Measurements from ENCODE around the gene ENAH.

The ENAH gene

GRCh38 chr1:225545649-225546048 is 107.3 kb downstream of the ENAH start:
- TF ChIP-seq CTCF (IDR thresholded peaks at IDR 0.05; ENCODE audit: borderline replicate concordance, insufficient read depth, low read depth, low read length): no peak
- H3K4me3 ChIP-seq (ENCODE audit: low read depth, low read length): no peak overlapping the region

- H3K4me3 ChIP-seq (ENCODE audit: low read depth, low read length): no peak overlapping the region
- no peak for TF ChIP-seq CTCF (IDR thresholded peaks at IDR 0.05; ENCODE audit: borderline replicate concordance, insufficient read depth, low read depth, low read length)
Measured at GRCh38 chr1:225544924-225545323, 108.0 kb downstream of the ENAH start.

- no peak for TF ChIP-seq CTCF (IDR thresholded peaks at IDR 0.05; ENCODE audit: borderline replicate concordance, insufficient read depth, low read depth, low read length)
- H3K4me3 ChIP-seq (ENCODE audit: low read depth, low read length): no peak overlapping the region
Measured at GRCh38 chr1:225544263-225544662, 108.7 kb downstream of the ENAH start.

- no peak overlapping the region for H3K4me3 ChIP-seq (ENCODE audit: low read depth, low read length)
- TF ChIP-seq CTCF (IDR thresholded peaks at IDR 0.05; ENCODE audit: borderline replicate concordance, insufficient read depth, low read depth, low read length): no peak
Measured at GRCh38 chr1:225543350-225543749, 109.6 kb downstream of the ENAH start.

DNA sequence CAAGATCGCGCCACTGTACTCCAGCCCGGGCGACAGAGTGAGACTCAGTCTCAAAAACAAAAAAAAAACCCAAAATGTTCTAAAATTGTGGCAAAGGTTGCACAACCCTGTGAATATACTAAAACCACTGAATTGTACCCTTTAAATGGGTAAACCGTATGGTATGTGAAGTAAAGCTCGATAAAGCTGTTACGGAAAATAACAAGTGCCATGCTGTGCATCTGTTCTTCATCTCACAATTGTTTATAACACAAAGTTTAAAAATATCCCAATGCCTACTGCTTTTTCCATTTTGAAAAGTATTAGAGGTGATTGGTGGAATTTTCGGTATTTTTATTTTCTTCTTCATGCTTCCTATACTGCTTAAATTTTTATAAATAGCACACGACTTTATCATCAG is 111.5 kb downstream of the ENAH start:
- no peak overlapping the region for H3K4me3 ChIP-seq (ENCODE audit: low read depth, low read length)
- TF ChIP-seq CTCF (IDR thresholded peaks at IDR 0.05; ENCODE audit: borderline replicate concordance, insufficient read depth, low read depth, low read length): no peak

DNA sequence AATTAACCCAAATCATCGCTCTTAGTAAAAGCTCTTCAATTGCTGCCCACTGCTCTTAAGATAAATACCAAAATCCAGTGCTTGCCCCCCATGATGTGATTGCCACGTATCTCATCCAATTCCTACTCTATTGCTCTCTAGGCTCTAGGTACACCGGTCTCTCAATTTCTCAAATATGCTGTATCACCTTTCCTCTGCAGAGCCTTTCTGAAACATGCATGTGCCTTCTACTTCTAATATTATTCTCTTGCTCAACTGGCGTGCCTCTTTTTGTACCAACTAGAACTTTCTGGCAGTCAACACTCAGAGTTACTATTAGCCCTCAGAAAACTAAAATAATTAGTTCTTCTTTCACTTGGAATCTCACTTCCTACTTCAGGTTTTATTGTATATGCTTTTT is 113.3 kb downstream of the ENAH start:
- no peak overlapping the region for H3K4me3 ChIP-seq (ENCODE audit: low read depth, low read length)
- TF ChIP-seq CTCF (IDR thresholded peaks at IDR 0.05; ENCODE audit: borderline replicate concordance, insufficient read depth, low read depth, low read length): no peak

GRCh38 chr1:225539069-225539468 is 113.9 kb downstream of the ENAH start:
- no peak overlapping the region for H3K4me3 ChIP-seq (ENCODE audit: low read depth, low read length)
- TF ChIP-seq CTCF (IDR thresholded peaks at IDR 0.05; ENCODE audit: borderline replicate concordance, insufficient read depth, low read depth, low read length): no peak
